ENCODE measurements around the gene NR2F6.

NR2F6 gene

GRCh38 chr19:17263712-17264640 is 18.3 kb upstream of the NR2F6 start:
- DNase-seq (ENCODE audit: low read depth) = no peak
- TF ChIP-seq, protein P1, sequence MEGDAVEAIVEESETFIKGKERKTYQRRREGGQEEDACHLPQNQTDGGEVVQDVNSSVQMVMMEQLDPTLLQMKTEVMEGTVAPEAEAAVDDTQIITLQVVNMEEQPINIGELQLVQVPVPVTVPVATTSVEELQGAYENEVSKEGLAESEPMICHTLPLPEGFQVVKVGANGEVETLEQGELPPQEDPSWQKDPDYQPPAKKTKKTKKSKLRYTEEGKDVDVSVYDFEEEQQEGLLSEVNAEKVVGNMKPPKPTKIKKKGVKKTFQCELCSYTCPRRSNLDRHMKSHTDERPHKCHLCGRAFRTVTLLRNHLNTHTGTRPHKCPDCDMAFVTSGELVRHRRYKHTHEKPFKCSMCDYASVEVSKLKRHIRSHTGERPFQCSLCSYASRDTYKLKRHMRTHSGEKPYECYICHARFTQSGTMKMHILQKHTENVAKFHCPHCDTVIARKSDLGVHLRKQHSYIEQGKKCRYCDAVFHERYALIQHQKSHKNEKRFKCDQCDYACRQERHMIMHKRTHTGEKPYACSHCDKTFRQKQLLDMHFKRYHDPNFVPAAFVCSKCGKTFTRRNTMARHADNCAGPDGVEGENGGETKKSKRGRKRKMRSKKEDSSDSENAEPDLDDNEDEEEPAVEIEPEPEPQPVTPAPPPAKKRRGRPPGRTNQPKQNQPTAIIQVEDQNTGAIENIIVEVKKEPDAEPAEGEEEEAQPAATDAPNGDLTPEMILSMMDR (IDR thresholded peaks at IDR 0.05; ENCODE audit: low read depth, low read length, missing control alignments) = no peak
- H3K4me3 ChIP-seq (ENCODE audit: low read depth, low read length) = no peak overlapping the region

- no peak for DNase-seq (ENCODE audit: low read depth)
- H3K4me3 ChIP-seq (ENCODE audit: low read depth, low read length) = no peak overlapping the region
- TF ChIP-seq, protein P1 (IDR thresholded peaks at IDR 0.05; ENCODE audit: low read depth, low read length, missing control alignments) = no peak
Measured at GRCh38 chr19:17262557-17262956, 16.8 kb upstream of the NR2F6 start.

- TF ChIP-seq, protein P1 (IDR thresholded peaks at IDR 0.05; ENCODE audit: low read depth, low read length, missing control alignments) = peak; percentile 99
- DNase-seq (ENCODE audit: low read depth) = peak; percentile 78
Measured at GRCh38 chr19:17260842-17261325, 15.2 kb upstream of the NR2F6 start.

DNA sequence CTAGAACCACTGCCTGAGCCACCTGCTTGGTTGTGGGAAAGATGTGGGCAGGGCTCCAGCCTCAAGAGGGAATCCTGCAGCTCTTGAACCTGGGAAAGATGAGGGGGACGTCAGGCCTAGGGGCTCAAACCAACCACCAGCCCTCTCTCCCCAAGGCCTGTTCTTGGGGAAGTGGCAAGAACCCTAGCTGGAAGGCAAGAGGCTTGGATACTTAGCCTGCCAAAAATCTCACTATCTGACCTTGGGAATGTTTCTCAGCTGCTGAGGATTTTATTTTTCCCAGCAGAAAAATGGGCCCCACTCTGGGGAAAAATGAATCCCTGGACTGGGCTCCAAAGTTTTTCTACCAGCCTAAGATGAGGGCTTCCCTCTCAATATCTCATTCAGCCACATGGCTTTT is 14.2 kb upstream of the NR2F6 start:
- TF ChIP-seq, protein P1 (IDR thresholded peaks at IDR 0.05; ENCODE audit: low read depth, low read length, missing control alignments) = no peak

More at GRCh38 chr19:17260842-17261325, 15.2 kb upstream of the NR2F6 start:
- no peak overlapping the region for H3K4me3 ChIP-seq (ENCODE audit: low read depth, low read length)

DNA sequence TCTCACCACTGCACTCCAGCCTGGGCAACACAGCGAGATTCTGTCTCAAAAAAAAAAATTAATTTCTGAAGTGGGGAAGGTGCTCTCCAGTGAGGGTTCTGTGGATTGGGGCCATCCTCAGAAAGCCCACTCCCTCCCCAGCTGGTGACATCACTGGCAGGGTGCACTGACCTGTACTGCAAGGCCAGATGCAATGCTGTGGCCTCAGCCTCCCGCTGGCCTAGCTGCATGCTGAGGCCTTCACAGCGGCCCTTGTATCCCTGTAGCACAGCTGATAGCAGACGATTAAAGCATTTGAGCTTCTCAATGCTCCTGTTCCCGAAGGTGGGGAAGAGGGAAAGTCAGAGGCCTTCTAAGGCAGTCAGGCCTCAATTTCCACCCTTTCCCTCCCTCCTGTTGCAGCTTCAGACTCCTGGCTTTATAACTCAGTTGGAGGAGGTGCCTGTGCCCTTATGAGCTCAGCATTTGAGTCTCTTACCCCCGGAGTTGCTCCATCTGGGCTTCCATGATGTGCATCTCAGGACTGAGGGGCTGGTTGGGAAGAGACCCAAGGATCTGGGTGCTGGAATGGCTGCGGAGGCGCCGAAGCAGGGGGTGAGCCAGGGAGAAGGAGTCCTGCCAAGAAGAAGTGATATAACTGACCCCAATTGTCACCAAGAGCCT is 13.5 kb upstream of the NR2F6 start:
- no peak for DNase-seq (ENCODE audit: low read depth)

More for the DNA sequence above, 14.2 kb upstream of the NR2F6 start:
- no peak overlapping the region for H3K4me3 ChIP-seq (ENCODE audit: low read depth, low read length)
- DNase-seq (ENCODE audit: low read depth) = no peak

GRCh38 chr19:17256130-17256529 is 10.4 kb upstream of the NR2F6 start:
- no peak overlapping the region for H3K4me3 ChIP-seq (ENCODE audit: low read depth, low read length)
- TF ChIP-seq, protein P1 (IDR thresholded peaks at IDR 0.05; ENCODE audit: low read depth, low read length, missing control alignments) = no peak
- DNase-seq (ENCODE audit: low read depth) = no peak

More for the DNA sequence above, 13.5 kb upstream of the NR2F6 start:
- no peak overlapping the region for H3K4me3 ChIP-seq (ENCODE audit: low read depth, low read length)
- TF ChIP-seq, protein P1 (IDR thresholded peaks at IDR 0.05; ENCODE audit: low read depth, low read length, missing control alignments) = no peak
